Stomach (tissue), 4 donors: Measurements from ENCODE around the gene R3HCC1L.

Experiments
- CTCF ChIP-seq, 7 experiments: fragments of 450-650 bp in 4 of 7; fragments of 200-600 bp in 3 of 7; sonication (generic) in 3 of 7; IDR thresholded peaks; one replicate each; pipeline ENCODE4 v1.5.1; 2016 to 2019; ENCODE audit warnings: antibody characterized with exemption in 7 of 7, control low read depth in 2 of 7, mild to moderate bottlenecking in 1 of 7
- POLR2A ChIP-seq, 4 donors: fragments of 450-650 bp; IDR thresholded peaks; one replicate each; pipeline ENCODE4 v1.6.1; 2016; ENCODE audit warnings: antibody characterized with exemption in 4 of 4, control low read depth in 2 of 4, mild to moderate bottlenecking in 1 of 4, moderate library complexity in 1 of 4

GRCh38 chr10:98186681-98187080 is 52.2 kb downstream of the R3HCC1L start:
- TF ChIP-seq CTCF (IDR thresholded peaks at IDR 0.05), result no peak
- TF ChIP-seq POLR2A (IDR thresholded peaks at IDR 0.05), result no peak
